Activated CD8-positive, alpha-beta memory T cell treated with anti-CD3 and anti-CD28 coated beads, Interleukin-2, amount 50 U/mL, for 1 hour (primary cell): Measurements from ENCODE around the gene SKOR1.

Experiments
- DNase-seq: peaks from one replicate; pipeline ENCODE4 v3.0.0-alpha.2; 2020; ENCODE audit errors: extremely low read depth

SKOR1 gene

DNA sequence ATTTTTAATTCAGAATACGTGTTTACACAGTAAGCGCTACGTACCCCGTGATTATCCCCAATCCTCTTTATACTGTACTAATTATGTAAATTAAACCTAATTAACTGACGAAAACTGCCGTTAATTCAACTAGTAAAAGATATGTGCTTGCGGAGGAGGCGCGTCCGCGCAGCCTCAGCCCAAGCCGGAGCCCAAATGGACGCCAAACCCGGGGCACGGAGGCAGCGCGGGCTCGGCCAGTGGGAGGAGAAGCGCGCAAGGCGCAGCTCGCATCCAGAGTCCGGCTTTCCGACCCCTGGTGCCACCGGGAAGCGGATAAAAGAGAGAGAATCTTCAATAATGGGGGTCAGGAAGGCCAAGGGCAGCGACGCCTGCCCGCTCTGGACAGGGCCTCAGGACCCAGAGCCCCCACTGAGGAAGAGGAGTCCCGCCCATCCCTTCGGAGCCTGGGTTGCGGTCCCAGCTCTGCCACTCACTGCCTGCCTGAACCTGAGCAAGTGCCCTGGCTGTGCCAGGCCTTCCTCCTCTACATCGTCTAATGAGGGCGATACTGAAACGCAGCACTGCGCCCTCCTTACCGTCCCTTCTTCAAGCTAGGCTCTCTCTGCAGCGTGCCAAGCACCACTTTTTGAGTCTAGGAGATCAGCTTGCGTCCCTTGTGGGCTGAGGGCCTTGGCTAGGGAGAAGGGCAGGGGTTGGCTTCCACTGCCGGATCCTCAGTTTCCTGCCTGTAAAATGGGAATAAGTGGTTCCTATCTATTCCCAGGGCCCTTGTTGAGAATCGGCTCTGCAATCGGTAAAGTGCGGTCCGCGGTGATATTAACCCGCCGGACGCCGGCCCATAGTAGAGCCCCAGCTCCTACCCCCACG lies 5.0 kb upstream of the SKOR1 start:
- DNase-seq, result no peak

GRCh38 chr15:67820992-67821783 lies 4.1 kb upstream of the SKOR1 start:
- DNase-seq, result no peak

GRCh38 chr15:67821784-67822440 lies 3.4 kb upstream of the SKOR1 start:
- DNase-seq, result no peak

GRCh38 chr15:67822537-67823313 lies 2.6 kb upstream of the SKOR1 start:
- DNase-seq, result no peak

- DNase-seq, result no peak
Measured at GRCh38 chr15:67823314-67824196, 1.8 kb upstream of the SKOR1 start.

DNA sequence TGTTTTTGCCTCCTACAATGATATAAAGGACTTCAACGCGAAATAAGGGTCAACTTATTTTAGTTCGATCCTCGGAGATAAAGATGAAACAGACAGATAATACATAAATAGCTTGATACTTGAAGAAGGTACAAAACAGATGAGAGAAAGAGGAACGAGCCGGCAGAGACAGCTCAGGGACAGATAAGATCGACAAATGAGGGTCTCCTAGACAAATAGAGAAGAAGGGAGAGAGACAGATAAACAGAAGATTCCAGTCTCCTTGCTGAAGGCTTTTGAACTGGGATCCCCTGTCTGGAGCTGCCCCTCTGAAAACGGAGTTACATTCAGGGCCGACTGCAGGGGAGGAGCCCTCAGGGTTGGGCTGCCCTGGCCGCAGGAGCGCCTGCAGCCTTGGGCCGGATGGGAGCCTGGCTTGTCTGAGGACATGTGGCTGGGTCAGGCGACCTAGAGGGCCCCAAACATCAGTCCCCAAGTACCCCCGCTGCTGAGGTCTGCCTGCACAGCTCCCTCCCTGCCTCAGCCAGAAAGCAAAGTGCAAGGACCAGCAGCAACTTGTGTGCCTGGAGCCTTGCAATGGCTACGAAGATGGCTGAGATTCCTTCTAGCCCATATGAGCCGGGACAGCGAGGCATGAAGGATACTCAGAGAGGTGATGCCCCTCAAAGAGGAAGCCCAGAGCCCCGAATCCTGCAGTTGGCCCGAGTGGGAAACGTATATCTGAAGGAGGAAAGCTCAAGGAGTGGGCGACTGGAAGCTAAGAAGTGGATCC lies 926 bp upstream of the SKOR1 start:
- DNase-seq, result no peak

DNA sequence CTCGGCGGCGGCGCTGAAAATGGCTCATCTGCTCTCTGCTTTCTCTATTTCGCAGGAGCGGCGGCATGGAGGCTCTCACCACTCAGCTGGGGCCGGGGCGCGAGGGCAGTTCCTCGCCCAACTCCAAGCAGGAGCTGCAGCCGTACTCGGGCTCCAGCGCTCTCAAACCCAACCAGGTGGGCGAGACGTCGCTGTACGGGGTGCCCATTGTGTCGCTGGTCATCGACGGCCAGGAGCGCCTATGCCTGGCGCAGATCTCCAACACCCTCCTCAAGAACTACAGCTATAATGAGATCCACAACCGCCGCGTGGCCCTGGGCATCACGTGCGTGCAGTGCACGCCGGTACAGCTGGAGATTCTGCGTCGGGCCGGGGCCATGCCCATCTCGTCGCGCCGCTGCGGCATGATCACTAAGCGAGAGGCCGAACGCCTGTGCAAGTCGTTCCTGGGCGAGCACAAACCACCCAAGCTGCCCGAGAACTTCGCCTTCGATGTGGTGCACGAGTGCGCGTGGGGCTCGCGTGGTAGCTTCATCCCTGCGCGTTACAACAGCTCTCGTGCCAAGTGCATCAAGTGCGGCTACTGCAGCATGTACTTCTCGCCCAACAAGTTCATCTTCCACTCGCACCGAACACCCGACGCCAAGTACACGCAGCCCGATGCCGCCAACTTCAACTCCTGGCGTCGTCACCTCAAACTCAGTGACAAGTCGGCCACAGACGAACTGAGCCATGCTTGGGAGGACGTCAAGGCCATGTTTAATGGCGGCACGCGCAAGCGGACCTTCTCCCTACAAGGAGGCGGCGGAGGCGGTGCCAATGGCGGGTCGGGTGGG lies 790 bp downstream of the SKOR1 start:
- DNase-seq, result no peak

- no peak for DNase-seq
Measured at GRCh38 chr15:67826717-67827561, 1.6 kb downstream of the SKOR1 start.

- DNase-seq, result no peak
Measured at GRCh38 chr15:67827562-67828277, 2.4 kb downstream of the SKOR1 start.

DNA sequence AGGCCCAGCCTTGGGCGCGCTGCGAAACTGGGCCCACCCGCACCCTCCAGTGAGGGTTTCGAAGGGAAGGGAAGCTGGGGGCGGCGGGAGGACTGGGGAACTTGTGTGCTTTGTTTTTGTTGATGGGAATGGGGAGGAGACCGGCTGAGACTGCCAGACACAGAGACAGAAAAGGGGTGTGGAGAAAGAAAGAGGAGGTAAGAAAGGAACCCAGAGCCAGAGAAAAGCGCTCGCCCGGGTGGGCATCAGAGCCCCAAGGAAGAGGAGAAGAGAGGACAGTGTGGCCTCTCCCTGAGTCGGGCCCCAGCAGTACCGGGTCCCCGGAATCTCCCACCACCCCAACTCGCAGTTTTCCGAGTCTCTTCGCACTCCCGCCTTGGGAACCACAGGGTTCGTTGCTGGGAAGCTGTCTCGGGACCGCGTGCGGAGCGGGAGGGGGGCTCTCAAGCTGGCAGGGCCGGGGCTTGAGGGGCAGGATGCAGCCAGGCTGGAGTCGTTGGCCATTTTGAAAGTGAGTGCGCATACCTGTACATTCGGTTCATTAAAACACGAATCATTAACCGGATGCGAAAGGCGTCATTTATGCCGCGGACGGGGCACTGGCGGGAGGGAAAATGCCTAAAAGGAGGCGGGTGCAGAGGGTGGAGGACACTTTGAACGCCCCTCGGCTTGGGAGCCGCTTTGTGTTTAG lies 3.1 kb downstream of the SKOR1 start:
- no peak for DNase-seq

GRCh38 chr15:67828969-67829646 lies 3.8 kb downstream of the SKOR1 start:
- no peak for DNase-seq

DNA sequence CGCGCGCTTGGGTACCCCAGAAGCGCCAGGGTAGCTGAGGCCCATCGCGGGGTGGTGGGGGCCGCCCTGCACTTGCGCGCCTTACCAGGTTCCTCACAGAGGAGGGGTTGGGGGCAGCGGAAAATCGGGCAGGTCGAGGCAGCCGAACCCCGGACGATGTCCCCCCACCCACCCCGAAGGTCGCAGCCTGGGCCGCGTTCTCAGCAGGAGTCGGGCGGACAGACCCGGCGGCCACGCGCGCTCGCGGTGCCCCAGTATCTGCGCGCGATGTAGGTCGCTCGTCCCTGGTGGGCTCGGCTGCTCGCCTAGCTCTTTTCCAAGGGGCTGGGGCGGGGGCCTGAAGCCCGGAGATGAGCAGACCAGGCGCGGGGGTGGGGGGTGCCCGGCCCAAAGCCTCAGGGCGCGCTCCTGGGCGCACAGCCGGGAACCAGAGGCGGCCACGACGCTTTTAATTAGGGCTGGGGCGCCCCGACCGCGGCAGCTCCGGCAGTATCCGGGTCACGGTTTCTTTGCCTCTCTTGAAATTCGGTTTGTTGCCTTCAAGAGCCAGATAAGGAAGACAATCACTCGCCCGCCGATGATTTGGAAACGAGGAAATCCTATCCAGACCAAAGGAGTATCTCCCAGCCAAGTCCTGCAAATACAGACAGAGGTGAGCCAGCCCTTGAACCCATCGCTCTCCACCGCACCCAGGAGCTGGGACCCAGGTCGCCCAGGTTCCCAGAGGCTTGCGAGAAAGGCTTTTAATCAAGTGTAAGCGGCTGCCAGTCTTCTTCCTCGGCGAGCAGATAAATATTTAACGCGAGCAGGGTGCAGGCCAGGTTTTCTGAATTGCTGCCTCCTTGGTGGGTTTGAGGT lies 4.6 kb downstream of the SKOR1 start:
- no peak for DNase-seq

DNA sequence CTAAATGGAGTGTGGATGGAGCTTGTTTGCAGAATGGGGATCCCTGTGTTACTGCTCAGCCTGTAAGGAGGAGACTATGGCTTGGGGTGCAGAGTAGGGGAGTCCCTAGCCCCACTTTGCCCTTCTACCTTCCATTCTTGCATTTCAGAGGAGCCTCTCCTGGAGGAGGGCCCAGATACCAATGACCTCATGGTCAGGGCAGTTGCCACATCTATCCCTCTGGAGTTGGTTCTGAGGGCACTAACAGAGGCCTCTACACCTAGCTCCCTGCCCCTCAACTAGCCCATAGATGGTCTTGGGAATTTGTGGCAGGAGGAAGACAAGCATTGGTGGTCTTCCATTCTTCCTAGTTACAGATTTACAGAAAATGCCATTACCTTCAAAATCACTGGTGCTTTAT lies 6.1 kb downstream of the SKOR1 start:
- no peak for DNase-seq

DNA sequence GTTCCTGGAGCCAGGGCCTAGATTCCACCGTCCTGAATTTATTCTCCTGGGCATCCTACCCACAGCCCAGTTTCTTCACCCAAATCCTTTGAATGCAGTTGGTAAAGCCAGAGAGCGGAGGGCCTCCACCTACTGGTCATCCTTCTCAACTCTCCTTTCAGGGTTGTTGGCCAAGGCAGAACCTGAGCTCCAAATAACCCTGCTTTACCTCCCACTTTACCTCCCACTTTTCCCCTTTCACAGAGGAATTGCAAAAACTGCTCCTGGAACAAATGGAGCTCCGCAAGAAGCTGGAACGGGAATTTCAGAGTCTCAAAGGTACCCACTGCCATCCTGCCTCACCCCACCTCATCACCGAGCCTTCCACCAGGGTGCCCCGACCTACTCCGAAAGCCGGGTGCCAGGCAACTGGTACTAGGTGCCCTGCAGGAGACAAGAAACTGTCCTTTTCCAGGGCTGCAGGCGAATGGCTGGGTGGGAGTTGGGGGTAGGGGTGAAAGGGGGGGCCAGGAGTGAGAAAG lies 6.8 kb downstream of the SKOR1 start:
- DNase-seq, result no peak
